Limb (tissue), 2 donors: ENCODE data around the gene INAVA.
A peak's percentile ranks its signal among the peaks of the same experiment; 100 is the strongest.
"Not testable (repeated sequence)": the region's sequence is repeated elsewhere in the genome, so short reads cannot be mapped to it uniquely, and the experiment has no call there.

ENCODE experiments used
- DNase-seq, 2 donors: peaks; one replicate each; pipeline ENCODE4 v3.0.0-alpha.2; 2016; ENCODE audit errors: extremely low spot score in 2 of 2

The INAVA gene

DNA sequence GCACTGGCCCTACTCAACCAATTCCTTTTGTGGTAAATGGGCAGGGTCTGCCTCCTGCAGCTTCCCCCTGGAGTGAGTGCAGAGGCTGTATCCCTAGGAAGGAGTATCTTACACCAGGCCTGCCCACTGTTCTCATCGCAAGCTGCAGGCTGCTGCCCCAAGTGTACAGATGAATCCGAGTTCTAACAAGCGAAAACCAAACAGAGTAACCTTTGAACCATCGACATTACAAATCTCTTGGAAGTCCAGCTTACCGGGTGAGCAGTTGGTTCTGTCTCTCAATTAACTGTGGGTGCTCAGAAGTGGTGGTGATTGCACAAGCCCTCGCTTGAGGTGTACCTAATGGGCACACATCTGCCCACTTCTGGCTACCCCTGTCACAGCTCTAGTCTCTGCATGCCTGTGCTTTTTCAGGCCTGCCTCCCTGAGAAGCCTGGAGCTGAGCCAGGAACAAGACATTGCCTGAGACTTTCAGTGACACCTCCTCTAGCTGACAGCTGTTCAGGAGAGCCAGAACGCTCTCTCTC is 22.7 kb downstream of the INAVA start:
- peak in 1 of 2 donors; percentile 23 for DNase-seq

DNA sequence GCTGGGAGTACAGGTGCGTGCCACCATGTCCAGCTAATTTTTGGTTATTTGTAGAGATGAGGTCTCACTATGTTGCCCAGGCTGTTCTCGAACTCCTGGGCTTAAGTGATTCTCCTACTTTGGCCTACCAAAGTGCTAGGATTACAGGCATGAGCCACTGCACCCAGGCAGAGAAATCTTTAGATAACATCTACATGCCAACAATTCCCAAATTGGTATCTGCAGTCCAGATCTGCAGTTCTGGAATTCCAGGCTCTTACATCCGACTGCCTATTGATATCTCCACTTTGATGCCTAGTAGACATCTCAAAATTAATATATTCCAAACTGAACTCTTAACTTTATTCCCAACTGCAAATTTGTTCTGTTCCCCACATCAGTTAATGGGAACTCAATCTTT is 23.3 kb downstream of the INAVA start:
- DNase-seq: no peak

DNA sequence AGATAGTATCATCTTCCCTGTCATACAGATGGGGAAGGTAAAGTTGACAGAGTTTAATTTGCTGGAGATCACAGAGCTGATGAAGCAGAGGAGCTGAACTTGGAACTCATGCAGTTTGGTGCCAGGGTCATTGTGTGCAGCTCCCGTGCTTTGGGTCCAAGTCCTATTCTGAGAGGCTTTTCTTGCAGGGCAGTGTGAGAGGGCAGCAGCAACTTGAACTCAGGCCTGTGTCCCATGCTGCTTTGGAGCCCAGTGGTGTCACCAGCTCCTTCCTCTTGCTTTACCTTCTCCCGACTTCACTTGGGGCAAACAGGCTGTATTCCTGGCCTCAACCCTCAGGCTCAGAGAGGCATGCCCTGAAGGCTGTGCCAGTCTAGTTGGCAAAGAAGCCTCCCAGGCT is 24.7 kb downstream of the INAVA start:
- no peak for DNase-seq

DNA sequence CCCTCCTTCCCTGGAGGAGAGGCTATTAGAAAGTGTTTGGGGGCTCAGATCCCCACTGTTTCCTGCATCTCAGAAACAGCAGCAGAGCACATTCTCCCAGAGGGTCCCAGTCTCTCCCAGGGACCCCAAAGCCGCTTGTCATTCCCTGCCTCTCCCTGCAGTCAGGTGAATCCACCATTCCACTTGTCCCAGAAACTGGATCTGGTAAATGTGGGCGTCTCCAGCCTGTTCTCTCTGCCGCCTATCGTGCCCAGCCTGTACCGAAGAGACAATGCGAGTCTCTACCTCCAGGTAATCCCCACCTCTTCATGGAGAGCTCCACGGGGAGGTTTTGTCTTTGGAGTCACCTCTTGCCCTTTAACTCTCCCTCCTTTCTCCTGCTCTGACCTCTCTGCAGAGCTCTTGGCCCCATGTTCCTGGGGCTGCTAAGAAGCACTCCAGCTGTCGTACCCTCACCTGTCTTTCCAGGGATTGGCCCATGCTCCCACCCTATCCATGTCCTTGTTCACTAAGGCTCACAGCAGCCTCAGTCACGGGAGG is 26.9 kb downstream of the INAVA start:
- no peak for DNase-seq

DNA sequence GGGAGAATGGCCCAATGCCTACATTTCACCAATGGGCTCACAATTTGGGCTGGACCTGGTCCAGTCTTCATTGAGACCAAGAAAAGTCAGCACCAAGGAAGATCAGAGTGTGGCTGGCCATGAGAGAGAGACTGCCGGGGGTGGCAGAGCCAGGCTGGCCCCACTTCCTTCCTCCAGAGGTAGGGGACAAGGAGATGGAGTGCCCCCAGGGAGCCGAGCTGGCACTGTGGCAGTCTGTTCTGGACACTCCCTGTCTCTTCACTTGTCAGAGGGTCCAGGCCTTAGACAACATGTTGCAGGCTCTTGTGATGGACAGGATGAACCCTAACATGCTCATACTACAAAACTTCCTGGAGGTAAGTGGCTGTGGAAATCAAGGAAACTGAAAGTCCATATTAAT is 27.7 kb downstream of the INAVA start:
- DNase-seq: no peak

DNA sequence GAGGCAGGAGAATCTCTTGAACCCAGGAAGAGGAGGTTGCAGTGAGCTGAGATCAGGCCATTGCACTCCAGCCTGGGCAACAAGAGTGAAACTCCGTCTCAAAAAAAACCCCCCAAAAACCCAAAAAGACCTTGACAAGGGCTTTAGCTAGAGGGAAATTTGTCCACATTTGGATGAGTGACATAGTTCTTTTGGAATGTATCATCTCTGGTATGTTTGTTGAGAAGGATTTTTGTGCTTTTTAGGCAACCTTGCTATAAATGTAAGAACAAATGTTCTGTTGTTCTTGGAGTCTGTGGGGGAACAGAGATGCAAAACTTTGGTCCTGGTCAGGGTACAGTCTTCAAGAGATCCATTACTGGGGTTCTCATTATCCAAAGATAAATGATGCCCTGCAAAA is 28.9 kb downstream of the INAVA start:
- DNase-seq: no peak

DNA sequence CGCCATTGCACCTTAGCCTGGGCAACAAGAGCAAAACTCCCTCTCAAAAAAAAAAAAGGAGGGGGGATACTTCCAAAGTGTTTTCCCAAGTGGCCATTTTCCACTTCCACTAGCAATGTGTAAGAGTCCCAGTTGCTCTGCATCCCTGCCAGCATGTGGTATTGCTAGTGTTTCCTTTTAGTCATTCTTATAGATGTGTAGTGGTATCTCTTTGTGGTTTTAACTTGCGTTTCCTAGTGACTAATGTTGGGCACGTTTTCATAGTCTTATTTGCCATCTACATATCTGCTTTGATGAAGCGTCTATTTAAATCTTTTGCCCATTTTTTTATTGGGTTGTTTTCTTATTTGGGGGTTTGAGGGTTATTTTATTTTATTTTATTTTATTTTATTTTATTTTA is 31.1 kb downstream of the INAVA start:
- DNase-seq: no peak

DNA sequence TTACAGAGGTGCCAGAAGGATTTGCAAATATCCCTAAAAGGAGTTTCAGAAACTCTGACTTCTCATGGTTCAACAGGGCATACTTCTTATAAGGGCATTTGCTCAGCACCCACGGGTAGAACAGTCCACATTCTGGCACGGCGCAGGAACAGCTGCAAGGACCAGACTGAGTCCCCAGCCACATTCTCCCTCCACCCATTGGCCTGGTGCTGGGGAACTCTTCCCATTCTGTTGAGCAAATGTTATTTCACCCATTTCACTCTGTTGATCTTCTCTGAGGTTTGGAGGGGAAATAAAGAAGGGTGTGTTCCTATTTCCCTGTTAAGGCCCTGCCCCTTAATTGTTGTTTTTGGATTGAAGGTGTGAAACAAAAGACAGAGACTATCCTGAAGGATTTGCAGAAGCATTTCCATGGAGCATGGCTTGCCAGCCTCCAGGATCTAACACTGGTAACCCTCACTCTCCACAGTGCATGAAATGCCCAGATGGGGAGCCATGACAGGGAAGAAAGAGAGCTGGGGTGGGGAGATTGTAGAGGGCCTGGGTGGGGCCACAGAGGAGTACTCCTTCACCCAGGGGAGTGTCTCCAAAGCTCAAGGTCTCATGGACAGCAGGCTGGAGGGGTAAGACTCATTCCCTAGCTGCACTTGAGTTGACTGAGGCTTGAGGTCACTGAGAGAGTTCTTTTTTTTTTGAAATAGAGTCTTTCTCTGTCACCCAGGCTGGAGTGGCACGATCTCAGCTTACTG is 35.0 kb downstream of the INAVA start:
- DNase-seq: no peak

DNA sequence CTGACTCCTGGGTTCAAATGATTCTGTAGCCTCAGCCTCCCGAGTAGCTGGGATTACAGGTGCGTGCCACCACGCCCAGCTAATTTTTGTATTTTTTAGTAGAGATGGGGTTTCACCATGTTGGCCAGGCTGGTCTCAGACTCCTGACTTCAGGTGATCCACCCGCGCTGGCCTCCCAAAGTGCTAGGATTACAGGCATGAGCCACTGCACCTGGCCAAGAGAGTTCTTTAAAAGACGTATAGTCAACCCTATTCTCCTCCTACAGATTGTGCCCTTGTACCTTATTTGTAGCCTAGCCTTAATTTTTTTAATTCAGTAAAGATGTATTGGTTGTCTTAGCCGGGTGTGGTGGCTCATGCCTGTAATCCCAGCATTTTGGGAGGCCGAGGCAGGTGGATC is 35.6 kb downstream of the INAVA start:
- not testable (repeated sequence) for DNase-seq

DNA sequence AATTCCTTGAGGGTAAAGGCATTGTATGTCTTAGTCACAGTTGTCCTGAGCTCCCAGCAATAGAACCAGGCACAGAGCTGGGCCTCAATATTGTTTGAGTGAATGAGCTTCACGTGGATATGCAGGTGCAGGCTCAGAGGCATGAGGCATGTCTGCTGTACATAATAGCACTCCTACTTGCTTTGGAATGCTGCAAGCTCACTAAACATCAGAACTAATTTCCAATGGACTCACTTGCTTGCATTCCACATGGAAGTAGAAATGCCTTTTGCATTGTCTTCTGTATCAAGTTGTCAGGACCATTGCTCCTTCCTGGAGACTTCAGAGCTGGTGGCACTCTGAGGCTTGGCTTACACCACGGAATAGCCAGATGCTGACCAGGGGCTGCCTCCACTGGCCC is 37.1 kb downstream of the INAVA start:
- DNase-seq: no peak

DNA sequence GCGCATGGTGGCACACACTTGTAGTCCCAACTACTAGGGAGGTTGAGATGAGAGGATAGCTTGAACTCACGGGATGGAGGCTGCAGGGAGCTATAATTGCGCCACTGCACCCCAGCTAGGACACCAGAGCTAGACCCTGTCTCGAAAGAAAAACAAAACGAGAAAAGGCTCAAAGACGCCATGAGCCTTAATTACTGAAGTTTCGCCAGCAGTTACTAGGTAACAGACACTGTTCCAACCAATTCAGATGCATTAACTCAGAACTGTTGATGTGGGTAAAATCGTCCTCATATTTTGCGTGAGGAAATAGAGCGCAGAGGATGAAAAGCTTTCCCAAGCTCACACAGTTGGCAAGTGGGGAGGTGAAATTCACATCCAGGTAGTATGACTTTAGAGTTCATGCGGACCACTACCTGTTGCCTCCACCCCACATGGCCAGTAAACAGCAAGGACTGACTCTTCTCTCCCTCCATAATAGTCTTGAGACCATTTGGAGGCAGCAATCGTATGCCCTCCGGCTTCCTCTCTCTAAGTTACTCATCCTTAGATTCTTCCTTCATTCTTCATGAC is 40.1 kb downstream of the INAVA start:
- no peak for DNase-seq

DNA sequence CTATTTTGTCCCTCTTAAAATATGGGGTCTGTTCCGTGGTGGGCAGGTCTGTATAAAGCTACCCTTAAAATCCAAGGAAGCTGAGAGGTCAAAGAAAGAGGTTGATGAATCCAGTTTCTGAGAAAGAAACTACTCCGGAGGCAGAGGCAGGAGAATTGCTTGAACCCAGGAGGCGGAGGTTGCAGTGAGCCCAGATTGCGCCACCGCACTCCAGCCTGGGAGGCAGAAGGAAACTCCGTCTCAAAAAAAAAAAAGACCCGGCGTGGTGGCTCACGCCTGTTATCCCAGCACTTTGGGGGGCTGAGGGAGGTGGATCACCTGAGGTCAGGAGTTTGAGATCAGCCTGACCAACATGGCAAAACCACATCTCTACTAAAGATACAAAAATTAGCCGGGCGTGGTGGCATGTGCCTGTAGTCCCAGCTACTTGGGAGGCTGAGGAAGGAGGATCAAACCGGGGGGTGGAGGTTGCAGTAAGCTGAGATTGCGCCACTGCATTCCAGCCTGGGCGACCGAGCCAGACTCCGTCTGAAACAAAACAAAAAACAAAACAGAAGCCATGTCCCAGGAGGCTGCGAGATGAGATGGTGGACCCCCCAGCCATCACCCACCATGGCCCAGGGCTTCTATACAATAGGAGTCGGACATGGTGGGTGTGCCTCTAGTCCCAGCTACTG is 40.7 kb downstream of the INAVA start:
- not testable (repeated sequence) for DNase-seq

DNA sequence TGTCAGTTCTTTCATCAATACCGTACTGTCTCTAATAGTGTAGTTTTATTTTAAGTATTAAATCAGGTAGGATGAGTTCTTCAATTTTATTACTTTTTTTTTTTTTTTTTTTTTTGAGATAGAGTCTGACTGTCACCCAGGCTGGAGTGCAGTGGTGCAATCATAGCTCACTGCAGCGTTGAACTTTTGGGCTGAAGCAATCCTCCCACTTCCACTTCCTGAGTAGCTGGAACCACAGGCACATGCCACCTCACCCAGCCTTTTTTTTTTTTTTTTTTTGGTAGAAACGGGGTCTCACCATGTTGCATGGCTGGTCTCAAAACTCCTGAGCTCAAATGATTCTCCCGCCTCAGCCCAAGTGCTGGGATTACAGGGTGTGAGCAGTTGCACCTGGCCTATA is 44.3 kb downstream of the INAVA start:
- DNase-seq: no peak

DNA sequence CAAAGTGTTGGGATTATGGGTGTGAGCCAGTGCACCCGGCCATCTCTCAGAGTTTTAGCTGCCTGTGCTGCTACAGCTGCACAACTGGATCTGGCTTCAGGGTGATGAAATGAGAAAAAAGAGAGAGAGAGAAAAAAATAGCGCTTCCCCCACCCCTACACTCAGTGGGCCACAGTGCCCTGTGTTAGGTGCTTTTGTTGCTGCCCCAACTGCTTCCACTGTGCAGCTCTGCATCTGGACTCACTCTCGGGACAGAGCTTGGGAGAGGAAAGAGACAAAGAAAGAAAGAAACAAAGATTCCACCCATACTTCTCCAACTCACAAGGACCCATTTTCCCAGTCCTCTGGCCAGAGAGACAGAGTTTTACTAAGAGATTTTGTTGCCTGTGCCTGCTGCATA is 50.4 kb downstream of the INAVA start:
- no peak for DNase-seq

DNA sequence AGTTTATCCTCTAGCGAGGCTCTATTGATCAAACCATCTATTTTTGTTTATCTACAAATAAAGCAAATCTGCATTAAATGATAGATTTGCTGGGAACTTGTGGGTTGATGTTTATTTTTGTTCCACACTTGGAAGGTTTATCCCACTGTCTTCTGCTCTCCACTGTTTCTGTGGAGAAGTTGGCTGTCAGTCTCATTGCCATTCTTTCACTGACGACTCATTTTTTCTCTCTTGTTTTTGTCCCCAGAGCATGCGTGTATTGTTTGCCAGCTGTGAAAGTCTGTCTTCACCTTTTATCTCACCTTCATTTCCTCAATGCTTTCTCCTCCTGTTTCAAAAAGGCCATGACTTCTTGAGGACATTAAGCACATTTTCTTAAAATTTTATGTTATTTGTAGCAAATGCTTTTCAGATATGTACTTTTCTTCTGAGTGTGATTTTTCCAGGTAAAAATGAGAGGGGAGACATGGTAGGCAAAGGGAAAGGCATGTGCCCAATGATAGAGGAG is 52.4 kb downstream of the INAVA start:
- no peak for DNase-seq

DNA sequence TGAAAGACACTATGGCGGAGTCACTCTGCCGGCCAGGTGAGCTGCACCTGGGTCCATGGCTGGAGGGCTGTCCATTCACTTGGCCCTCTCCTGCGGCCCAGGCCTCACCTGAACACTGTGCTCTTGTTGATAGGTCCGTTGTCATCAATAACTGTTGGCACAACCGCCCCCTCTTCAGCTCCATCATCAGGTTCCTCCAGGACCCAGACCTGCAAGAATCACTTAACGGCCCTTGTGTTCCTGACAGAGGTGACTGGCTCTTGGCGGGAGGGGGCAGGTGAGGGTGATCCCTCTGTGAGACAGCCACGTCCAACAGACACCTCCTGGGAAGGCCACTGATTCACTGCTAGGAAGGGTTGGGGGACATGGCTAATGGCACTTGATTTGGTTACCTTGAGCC is 54.9 kb downstream of the INAVA start:
- DNase-seq: no peak

DNA sequence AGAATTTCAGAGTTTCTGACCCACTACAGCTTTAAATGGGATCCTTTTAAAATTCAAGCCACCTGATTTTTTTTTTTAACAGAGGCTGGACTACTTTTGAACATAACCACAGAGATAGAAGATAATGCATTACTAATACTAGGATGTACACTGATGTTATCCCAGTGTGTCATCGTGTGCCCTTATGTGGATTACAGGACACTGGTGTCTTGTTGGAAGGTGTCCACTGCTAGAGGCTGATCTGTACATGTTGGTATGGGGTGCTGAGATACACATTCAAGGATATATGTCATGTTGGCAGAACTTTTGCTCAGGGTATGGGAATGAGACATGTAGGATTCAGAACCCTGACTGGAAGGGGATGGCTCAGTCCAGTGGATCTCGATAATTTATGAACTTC is 56.3 kb downstream of the INAVA start:
- no peak for DNase-seq

DNA sequence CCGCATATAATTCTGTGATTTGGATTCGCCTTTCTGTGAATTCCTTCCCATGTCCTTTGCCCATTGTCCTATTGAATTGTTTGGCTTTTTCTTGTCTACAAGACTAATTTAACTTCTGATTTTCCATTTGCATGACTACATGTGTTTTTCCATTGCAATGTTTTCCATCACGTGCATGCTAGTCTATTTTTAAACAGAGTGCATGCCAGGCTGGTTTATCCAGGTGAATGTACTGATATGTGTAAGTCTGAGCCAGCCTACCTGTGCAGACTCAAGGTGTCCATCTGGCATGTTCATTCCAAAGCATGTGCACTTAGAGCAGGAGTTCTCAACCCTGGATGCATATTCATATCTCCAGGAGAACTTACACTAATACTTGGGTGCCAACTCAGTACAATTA is 59.7 kb downstream of the INAVA start:
- no peak for DNase-seq

DNA sequence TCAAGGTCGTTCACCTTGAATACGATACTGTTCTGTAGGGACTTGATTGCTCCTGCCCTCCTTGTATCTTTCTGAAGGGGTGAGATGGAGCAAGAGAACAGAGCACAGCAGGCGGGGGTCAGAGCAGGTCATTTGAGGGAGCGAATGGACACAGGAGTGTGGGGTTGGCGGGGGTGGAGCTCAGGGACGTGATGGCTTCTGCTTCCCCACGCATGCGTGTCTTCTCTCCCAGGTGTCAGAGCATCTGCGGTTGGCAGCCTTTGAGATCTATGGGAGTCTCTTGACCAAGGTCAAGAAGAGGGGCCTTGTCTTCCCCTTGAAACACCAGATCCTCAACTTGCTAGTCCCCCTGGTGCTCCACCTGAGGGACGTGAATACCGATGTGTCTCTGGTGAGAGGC is 63.9 kb downstream of the INAVA start:
- DNase-seq: no peak

DNA sequence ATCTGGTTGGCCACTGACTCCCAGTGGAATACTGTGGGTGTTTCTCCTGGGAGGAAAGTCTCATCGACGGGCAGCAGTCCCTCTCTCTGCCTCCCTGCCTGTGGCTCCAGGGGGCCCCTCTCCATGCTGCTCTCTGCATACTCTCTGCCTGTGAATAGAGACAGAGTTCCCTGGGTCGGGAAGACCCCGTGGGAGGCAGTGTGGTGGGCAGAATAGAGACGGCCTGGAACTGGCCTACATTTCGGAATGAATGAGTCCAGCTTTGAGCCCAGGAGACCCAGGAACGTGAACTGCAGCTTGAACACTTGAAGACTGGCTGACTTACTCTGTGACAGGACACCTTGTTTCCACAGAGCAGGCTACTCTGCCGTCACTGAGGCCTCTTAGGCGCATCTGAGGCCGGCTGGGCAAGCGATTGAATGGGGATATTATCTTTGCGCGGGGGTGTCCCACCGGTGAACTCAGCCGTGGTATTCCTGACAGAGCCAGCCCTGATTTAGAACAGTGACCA is 64.8 kb downstream of the INAVA start:
- peak; percentile 17 to 54 for DNase-seq

DNA sequence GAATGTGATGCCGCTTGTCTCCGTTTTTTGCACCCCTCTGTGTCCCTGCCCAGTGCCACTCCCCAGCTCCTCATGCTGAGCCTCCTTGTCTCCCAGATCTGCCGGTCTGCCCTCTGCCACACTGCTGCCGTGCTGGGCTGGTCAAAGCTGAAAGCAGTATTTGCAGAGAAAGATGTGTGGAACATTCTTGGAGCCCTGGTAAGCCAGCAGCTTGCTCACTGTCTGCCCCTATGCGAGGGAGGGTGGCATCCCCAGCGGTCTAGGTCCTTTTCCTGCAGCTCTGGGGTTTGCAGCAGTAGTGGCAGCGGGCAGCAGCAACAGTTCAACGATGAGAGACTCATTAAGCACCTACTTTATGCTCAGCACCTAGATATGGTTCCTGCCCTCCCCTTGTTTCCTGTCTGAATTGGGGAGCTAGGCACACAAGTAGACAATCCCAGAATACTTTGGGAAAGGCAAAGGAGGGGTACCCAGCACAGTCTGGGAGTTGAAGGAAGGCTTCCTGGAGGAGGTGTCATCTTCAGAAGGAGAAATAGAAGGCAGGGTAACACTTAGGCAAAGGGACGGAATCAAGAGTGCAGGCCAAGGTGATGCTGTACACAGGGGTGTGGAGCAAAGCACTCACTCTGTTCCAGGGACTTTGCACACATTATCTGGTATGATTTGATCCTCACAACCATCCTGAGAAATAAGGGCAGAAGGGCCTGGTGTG is 65.7 kb downstream of the INAVA start:
- no peak for DNase-seq
